Neural progenitor cell (in vitro differentiated cells): ENCODE measurements around the gene POLD4. TPM values are rescaled to one million over a fixed set of nuclear protein-coding genes. Genes with fewer than 3 reads are reported as not detected.

Source experiments
- DNase-seq: peaks from one replicate; pipeline ENCODE4 v3.0.0-alpha.2; 2016; ENCODE audit warnings: low spot score
- H2AFZ ChIP-seq: fragments of 200-600 bp; sonication (generic); replicated peaks from 2 replicates; pipeline ENCODE4 v1.6.1; 2016; ENCODE audit warnings: antibody characterized with exemption
- H3F3A ChIP-seq: fragments of 200-600 bp; sonication (generic); 2 replicates; pipeline ENCODE4 v1.6.1; 2016; ENCODE audit warnings: antibody characterized with exemption, low read depth
- H3K27ac ChIP-seq: fragments of 200-600 bp; sonication (generic); 2 replicates; pipeline ENCODE4 v1.5.1; 2016; ENCODE audit warnings: mild to moderate bottlenecking
- H3K27me3 ChIP-seq: fragments of 200-600 bp; sonication (generic); 2 replicates; pipeline ENCODE4 v1.6.1; 2016; ENCODE audit warnings: mild to moderate bottlenecking, moderate library complexity
- H3K36me3 ChIP-seq: fragments of 200-600 bp; sonication (generic); 2 replicates; pipeline ENCODE4 v1.5.1; 2016
- H3K4me1 ChIP-seq: fragments of 200-600 bp; sonication (generic); 2 replicates; pipeline ENCODE4 v1.6.1; 2016; ENCODE audit warnings: mixed run types
- H3K4me2 ChIP-seq: fragments of 200-600 bp; sonication (generic); 2 replicates; pipeline ENCODE4 v1.6.1; 2016
- H3K4me3 ChIP-seq: fragments of 200-600 bp; sonication (generic); 2 replicates; pipeline ENCODE4 v1.5.1; 2016
- H3K79me2 ChIP-seq: fragments of 200-600 bp; sonication (generic); 2 replicates; pipeline ENCODE4 v1.6.1; 2016; ENCODE audit warnings: low read depth
- H3K9ac ChIP-seq: fragments of 200-600 bp; sonication (generic); 2 replicates; pipeline ENCODE4 v1.6.1; 2016
- H3K9me3 ChIP-seq: fragments of 200-600 bp; sonication (generic); 2 replicates; pipeline ENCODE4 v1.5.1; 2016; ENCODE audit warnings: low read depth
- H4K20me1 ChIP-seq: fragments of 200-600 bp; sonication (generic); 2 replicates; pipeline ENCODE4 v1.6.1; 2016; ENCODE audit warnings: low read depth
- H3K27ac Mint-ChIP-seq: 3 replicates; pipeline ENCODE4 v1.8.0; 2021; ENCODE audit warnings: mixed read lengths
- H3K27me3 Mint-ChIP-seq: 2 replicates; pipeline ENCODE4 v1.8.0; 2022; ENCODE audit warnings: low read depth, mild to moderate bottlenecking, inconsistent platforms, moderate library complexity, mixed read lengths; ENCODE audit not compliant: insufficient read depth
- H3K36me3 Mint-ChIP-seq: 3 replicates; pipeline ENCODE4 v1.8.0; 2021; ENCODE audit warnings: mixed read lengths
- H3K4me1 Mint-ChIP-seq: 3 replicates; pipeline ENCODE4 v1.8.0; 2021; ENCODE audit warnings: mixed read lengths
- H3K4me3 Mint-ChIP-seq: 3 replicates; pipeline ENCODE4 v1.8.0; 2021; ENCODE audit warnings: mild to moderate bottlenecking, moderate library complexity, mixed read lengths
- H3K9me3 Mint-ChIP-seq: 3 replicates; pipeline ENCODE4 v1.8.0; 2020; ENCODE audit warnings: mixed read lengths
- CTCF ChIP-seq: fragments of 200-600 bp; sonication (generic); IDR thresholded peaks from 2 replicates; pipeline ENCODE4 v1.5.1; 2017; ENCODE audit warnings: antibody characterized with exemption, mild to moderate bottlenecking
- EZH2 ChIP-seq: fragments of 200-600 bp; sonication (generic); IDR thresholded peaks from 2 replicates; pipeline ENCODE4 v1.6.1; 2017; ENCODE audit warnings: antibody characterized with exemption, mild to moderate bottlenecking, moderate library complexity
- EZH2phosphoT487 ChIP-seq: fragments of 200-600 bp; sonication (generic); IDR thresholded peaks from 2 replicates; pipeline ENCODE4 v1.6.1; 2017; ENCODE audit warnings: antibody characterized with exemption
- total RNA-seq: library from RNA; depleted of rRNA; stranded (reverse); fragments of >200 nt; gene quantifications from 2 replicates; pipeline ENCODE4 v1.2.3, GENCODE V29; 2015; ENCODE audit warnings: low replicate concordance

The POLD4 gene
- total RNA-seq, 1 donor from 2014 or later: 1.1 TPM

GRCh38 chr11:67357831-67358670, 4.7 kb upstream of the POLD4 start:
- H3K4me1 Mint-ChIP-seq: peaks cover 32% of the 10 kb centered on the region
- H3K4me2 ChIP-seq: no peak overlapping the region
- H2AFZ ChIP-seq: no peak overlapping the region
- TF ChIP-seq EZH2: no peak
- TF ChIP-seq CTCF: no peak
- TF ChIP-seq EZH2phosphoT487: no peak
- H3K36me3 Mint-ChIP-seq: peaks cover 2% of the 10 kb centered on the region
- no peaks in the 10 kb centered on the region for H3K9me3 ChIP-seq
- H3K4me1 ChIP-seq: peaks cover 32% of the 10 kb centered on the region
- H3K27me3 ChIP-seq: no peaks in the 10 kb centered on the region
- H3K27me3 Mint-ChIP-seq: peaks cover 6% of the 10 kb centered on the region
- H3K9me3 Mint-ChIP-seq: peaks cover 2% of the 10 kb centered on the region
- no peaks in the 10 kb centered on the region for H4K20me1 ChIP-seq
- H3K9ac ChIP-seq: no peak overlapping the region
- H3K27ac Mint-ChIP-seq: peak overlapping the region; percentile 18
- H3K4me3 ChIP-seq: no peak overlapping the region
- no peaks in the 10 kb centered on the region for H3K79me2 ChIP-seq
- no peak for DNase-seq
- no peak overlapping the region for H3K27ac ChIP-seq
- peak overlapping the region; percentile 3 for H3K4me3 Mint-ChIP-seq
- H3F3A ChIP-seq: peaks cover 19% of the 10 kb centered on the region
- no peaks in the 10 kb centered on the region for H3K36me3 ChIP-seq

- no peaks in the 10 kb centered on the region for H3K79me2 ChIP-seq
- peak overlapping the region; percentile 60 for H3K4me2 ChIP-seq
- Mint-ChIP-seq H3K27ac (peak overlapping the region; percentile 26), H3K9me3 (peaks cover 2% of the 10 kb centered on the region), H3K36me3 (peaks cover 2% of the 10 kb centered on the region), H3K4me1 (peaks cover 34% of the 10 kb centered on the region), H3K4me3 (no peak overlapping the region), H3K27me3 (peaks cover 6% of the 10 kb centered on the region)
- no peak overlapping the region for H3K27ac ChIP-seq
- H3F3A ChIP-seq: peaks cover 21% of the 10 kb centered on the region
- H4K20me1 ChIP-seq: no peaks in the 10 kb centered on the region
- peak; percentile 90 for DNase-seq
- no peaks in the 10 kb centered on the region for H3K27me3 ChIP-seq
- peaks cover 38% of the 10 kb centered on the region for H3K4me1 ChIP-seq
- no peak overlapping the region for H3K4me3 ChIP-seq
- no peaks in the 10 kb centered on the region for H3K36me3 ChIP-seq
- no peak overlapping the region for H3K9ac ChIP-seq
- no peak overlapping the region for H2AFZ ChIP-seq
- TF ChIP-seq EZH2phosphoT487: no peak
- TF ChIP-seq EZH2: no peak
- peak; percentile 96 for TF ChIP-seq CTCF
- no peaks in the 10 kb centered on the region for H3K9me3 ChIP-seq
These were observed 3.7 kb upstream of the POLD4 start for GRCh38 chr11:67356864-67357561.

GRCh38 chr11:67356387-67356863, 3.1 kb upstream of the POLD4 start:
- Mint-ChIP-seq H3K36me3 (peaks cover 2% of the 10 kb centered on the region), H3K27me3 (peaks cover 6% of the 10 kb centered on the region), H3K9me3 (peaks cover 2% of the 10 kb centered on the region), H3K4me3 (no peak overlapping the region), H3K4me1 (peaks cover 35% of the 10 kb centered on the region), H3K27ac (peak overlapping the region; percentile 26)
- Histone ChIP-seq H3K4me2 (peak overlapping the region; percentile 60), H3F3A (peaks cover 23% of the 10 kb centered on the region), H3K4me1 (peaks cover 38% of the 10 kb centered on the region), H3K9me3 (no peaks in the 10 kb centered on the region), H3K36me3 (no peaks in the 10 kb centered on the region), H3K79me2 (no peaks in the 10 kb centered on the region), H4K20me1 (no peaks in the 10 kb centered on the region), H3K27ac (no peak overlapping the region), H3K9ac (no peak overlapping the region), H2AFZ (no peak overlapping the region), H3K4me3 (no peak overlapping the region), H3K27me3 (no peaks in the 10 kb centered on the region)
- DNase-seq: no peak
- TF ChIP-seq CTCF: no peak
- no peak for TF ChIP-seq EZH2phosphoT487
